RPMI7951 (cell line): ENCODE measurements around the gene SPNS2. TPM values are rescaled to one million over a fixed set of nuclear protein-coding genes. Genes with fewer than 3 reads are reported as not detected.

Experiments
- DNase-seq: peaks from one replicate; pipeline ENCODE4 v3.0.0-alpha.2; 2012; ENCODE audit warnings: low read depth
- total RNA-seq: library from RNA; depleted of rRNA; stranded (reverse); fragments of >200 nt; shearing (Covaris generic); gene quantifications from 2 replicates; pipeline ENCODE4 v1.2.3, GENCODE V29; 2014

The SPNS2 gene
- total RNA-seq, 1 experiment from 2014 or later: not detected

DNA sequence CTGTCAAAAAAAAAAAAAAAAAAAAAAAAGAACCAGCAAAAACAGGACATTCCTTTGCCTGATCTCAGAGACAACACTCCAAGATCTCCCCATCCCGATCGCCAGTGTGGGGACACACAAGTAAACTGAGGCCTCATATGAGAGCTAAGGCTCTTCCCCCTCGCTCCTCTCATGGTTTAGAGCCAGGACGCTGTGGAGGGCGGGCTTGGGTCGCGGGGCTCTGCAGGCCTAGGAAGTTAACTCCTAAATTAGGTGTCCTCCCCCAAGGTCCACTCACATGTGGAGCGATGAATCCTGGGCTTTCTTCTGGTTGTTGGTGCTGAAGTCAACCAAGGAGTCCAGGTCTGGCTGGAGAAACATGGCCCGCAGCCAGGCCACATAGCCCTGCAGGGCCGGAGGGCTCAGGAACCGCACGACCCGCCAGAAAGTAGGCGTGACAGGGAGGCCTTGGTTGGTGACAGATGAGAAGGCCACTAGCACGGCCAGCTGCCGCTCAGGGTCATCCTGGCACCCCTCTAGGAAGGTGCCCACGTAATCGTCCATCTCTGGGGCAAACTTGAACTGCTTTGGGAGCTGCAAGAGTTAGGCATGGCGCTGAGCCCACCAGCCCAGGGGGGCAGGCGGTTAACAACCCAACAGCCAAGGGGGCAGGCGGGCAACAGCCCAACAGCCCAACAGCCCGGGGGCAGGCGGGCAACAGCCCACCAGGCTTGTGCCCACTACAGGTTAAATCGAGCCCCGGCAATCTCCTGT is 51.3 kb downstream of the SPNS2 start:
- DNase-seq: no peak

DNA sequence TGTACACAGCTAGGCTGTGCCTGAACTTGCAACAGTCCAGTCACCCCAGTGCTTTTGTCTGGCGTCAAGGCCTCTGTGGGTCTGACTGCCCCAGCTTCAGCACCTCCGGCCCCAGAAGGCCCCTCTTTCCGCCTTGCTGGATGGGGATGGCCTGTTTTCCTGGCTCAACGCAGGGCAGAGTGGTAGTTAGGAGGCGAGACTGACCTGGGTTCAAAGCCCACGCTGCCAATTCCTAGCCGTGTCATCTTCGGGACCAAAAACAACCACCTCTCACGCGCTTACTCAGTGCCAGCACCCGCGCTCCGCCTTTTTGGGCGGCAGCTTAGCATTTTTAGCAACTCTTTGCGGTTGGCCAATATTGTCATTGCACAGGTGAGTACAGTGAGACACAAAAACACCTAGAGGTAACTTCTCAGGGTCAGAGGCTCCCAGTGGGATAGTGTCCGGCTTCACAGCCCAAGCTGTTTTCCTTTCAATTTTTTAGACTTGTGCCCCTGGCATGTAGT is 51.9 kb downstream of the SPNS2 start:
- no peak for DNase-seq

DNA sequence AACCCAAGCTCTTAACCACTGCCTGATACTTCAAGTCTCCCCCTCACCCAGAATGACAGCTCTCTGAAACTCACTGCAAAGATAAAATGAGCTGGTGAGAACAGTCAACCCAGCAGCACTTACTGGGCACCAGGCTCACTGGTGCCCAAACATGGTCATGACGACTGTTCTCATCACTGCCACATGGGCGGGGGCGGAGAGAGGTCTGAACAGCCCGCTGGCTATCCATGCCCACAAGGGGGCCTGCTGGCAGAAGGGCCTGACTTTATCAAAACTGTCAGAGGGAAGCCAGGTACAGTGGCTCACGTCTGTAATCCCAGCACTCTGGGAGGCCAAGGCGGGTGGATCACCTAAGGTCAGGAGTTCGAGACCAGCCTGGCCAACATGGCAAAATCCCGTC is 52.5 kb downstream of the SPNS2 start:
- DNase-seq: no peak

DNA sequence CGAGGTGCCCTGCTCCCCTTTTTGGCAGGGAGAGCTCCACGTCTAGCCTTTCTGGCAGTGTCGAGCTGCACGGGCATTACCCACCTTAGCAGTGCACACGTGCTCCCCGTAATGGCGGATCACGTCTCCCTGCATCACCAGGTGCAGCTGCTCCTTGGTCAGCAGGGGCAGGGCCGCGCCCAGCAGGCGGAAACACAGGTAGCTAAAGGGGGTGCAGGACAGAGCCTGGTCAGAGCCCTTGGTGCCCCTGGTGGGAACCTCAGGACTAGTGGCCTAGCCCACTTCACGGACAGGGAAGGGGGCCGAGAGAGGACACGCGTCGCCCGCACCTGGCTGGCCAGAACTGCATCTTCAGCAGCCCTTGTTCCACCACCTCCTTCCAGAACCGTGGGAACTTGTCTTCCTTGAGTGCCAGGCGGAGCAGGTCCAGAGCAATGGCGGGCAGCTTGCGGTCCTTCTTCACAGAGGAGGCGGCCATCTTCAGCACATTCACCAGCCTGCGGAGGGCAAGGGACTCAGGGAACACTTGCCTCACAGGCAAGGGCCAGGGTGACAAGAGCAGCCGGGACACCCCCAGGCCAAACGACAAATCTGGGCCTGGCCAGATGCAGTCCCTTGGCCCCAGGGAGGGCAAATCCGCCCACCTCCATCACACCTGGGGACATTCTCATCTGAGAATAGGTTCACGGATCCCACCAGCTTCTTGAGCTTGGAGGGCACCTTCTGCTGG is 53.3 kb downstream of the SPNS2 start:
- no peak for DNase-seq

DNA sequence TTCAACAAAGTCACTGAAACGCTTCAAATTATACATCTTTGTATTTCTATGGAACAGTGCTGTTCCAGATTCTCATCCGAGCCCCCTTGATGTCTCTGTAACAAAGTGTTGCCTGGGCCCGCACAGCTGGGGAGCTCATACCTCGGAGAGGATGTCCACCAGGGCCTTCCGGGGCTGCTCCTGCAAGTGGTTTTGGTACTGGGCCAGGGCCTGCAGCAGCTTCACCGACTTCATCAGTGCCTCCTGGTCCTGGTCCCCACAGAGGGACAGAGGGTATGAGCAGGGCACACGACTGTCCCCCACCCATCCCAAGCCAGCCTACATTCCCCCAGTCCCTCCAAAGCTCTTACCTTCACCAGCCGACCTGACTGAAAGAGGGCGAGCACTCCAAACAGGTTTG is 55.0 kb downstream of the SPNS2 start:
- no peak for DNase-seq

DNA sequence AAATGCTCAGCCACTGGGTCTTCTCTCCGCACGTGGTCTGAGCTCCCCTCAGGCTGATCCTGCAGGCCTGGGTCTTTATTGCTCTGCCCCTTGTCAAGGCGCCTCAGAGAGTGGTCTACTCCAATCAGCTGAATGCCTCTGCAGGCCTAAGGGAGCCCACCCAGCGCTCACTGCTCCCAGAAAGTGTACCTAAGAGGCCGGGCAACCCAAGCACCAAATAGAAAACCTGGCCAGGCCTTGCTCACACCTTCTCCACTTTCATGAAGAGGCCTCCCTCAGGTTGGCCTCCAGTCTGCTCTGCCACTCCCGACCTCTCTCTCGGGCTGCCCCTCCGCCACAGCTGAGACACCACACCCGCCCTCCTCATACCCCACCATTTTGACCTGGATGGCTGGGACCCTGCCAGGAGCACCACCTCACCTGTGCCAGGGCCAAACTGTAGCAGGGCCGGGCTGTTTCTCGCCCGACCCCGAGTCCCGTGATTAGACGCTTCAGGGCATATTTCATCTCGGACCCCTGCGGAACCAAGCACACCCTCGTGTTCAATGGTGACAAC is 55.8 kb downstream of the SPNS2 start:
- no peak for DNase-seq

DNA sequence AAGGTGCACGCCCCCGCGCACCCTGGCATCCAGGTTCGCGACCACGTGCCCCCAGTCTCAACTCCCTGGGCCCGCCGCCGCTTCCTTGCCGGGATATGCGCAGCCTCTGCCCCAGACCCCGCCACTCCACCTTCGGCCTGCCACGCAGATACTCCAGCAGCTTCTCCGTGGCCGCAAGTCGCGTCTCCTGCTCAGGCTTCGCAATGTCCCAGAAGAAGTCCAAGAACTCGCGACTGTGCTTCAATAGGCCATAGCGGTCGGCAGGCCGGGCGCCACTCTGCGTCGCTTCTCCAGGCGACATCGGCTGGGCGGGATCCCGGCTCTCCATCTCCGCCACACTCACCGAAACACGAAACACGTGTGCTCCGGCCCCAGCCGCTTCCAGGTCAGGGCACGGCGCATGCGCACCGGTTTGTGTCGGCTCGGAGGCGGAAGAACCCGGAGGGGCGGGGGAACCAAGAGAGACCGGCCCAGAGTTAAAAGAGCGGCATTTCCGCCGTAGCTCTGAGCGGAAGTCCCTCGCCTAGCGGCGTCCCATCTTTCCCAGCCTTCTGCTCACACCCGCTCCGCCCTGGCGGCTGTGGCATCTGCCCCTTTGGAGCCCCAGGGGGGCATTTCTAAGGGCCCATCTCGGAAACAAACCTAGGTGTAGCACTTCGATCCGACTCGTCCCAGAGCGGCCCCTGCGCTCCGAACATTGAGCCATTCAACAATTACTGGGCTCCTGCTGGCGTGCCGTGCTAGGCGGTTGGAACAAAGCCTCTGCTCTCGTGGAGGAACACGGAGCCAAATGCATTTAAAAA is 56.5 kb downstream of the SPNS2 start, which contains the start of gene MYBBP1A:
Gene MYBBP1A (minus strand): TSS at position 388 of the 803 bp plus-strand sequence. CDS start 60 bp downstream, at position 328.
- peak; percentile 92 for DNase-seq

DNA sequence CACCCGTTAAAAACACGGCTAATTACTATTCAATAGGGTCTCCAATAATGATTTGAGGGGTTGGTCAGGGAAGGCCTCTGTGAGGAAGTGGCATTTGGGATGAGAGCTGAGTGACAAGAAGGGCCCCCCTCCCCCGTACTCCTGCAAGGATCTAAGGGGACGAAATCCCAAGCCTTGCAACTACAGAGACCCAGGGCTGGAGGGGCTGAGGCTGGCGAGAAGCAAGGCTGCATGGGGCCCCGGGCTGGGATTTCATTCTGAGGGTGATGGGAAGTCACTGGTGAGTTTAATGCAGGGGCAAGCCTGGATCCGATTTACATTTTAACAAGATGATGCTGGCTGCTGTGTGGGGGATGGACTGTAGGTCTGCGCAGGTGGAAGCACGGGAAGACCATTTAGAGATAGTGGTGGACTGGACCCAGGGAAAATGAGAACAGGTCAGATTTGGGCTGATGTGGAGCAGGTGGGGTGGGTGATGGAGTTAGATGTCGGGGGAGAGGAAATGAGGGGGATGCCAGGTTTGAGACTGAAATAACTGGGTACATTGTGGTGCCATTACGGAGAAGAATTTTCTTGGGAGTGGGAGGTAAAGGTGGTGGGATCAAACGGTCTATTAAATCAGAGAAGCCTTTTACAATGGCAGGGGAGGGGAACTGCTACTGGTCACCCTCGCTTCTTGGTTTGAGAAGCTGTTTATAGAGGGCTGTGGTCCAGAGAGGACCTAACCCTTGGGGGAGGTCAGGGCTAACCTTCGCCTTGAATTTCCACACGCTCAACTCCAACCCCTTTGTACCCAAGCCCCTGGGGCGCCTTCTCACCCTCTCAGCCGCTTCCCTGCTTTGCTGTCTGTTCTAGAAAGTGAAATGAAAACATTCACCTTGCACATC is 57.4 kb downstream of the SPNS2 start:
- no peak for DNase-seq

DNA sequence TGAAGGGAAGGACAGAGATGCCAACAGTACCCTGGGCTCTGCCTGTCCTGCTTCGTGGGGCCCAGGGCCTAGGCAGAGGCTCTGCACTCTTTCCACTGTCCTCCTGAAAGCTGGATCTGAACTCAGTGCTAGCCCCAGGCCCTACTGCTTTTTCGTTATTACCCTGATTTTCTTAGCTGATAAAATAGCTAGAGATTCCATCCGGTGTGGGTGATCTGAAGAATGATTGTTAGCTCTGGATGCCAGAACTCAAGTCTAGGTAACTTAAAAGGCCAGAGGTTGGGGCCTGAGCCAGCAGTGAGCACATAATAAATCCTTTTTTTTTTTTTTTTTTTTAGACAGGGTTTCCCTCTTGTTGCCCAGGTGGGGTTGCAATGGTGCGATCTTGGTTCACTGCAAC is 58.3 kb downstream of the SPNS2 start:
- DNase-seq: no peak

DNA sequence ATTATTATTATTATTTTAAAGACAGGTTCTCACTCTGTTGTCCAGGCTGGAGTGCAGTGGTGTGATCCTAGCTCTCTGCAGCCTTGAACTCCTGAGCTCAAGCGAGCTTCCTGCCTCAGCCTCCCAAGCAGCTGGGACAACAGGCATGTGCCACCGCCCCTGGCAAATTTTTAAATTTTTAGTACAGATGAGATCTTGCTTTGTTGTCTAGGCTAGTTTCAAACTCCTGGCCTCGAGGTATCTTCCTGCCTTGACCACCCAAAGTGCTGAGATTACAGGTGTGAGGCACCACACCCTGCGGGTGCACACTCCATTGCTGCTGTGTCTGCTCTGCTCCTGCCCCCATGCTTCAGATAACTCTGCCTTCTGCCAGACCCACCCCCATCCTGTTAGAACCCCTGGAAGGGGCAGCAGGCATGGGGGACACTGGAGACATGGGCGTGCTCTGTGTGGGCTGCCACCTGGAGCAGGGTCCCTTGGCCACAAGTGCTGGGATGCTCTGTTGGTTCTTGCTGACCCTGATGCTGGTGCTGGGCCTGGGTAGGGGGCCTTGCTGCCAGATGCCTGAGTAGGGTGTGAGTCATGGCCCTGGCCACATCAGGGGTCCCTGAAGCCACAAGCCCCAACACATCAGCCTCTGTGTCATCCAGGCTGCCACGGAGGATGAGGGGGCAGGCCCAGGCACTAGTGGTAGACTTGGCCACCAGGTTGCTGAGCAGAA is 59.1 kb downstream of the SPNS2 start:
- no peak for DNase-seq

DNA sequence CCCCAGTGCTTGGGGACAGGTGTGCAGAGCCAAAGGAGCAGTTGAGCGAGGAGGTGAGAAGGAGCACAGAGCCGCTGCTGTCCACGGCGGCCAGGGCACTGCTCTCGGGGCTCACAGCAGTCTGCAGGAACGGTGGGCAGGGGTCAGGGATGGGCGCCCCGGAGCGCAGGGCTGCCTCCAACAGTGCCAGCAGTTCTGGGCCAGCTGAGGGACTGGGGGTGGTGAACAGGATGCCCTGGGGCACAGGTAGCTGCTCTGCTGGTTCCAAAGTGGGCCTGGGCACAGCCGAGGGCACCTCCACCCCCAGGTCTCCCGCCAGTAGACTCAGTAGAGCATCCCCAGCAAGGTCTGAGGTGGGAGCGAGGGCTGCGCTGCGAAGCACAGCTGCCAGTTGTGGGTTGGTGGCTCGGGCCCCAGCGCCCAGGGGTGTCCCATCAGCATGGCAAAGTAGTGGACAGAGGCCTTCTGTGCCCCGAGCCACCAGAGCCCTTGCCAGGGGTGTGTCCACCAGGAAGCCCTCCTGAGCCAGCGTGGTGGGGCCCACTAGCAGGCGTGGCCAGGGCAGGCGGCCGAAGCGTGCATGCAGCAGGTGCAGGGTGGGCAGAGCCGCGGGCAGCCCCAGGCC is 59.8 kb downstream of the SPNS2 start:
- DNase-seq: no peak

DNA sequence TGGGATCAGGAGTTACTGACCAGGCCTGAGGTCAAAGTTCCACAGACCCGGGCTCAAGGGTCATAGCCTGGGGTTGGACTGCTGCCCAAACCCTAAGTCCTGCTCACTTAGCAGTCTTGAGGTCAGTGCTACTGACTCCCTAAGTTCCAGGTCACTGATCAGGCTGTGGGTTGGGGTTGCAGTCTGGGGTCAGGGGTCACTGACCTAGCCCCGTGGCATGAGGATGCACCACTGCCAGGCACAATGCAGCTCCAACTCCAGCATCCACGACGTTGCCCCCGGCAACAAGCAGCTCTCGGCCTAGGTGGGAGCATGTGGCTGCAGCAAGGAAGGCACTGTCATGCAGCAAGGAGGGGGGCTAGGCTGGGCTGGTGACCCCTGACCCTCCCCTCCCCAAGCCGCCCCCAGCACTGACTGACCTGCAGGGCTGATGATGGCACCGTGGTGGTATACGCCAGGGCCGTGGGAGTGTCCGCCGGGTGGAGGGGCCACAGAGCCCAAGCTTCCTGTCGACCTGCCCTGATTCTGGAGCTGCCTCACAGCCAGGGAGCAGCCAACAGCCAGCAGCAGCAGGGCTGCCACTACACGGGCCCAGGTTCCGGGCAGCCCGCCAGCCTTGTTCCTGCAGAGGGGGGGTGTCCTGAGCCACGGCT is 60.6 kb downstream of the SPNS2 start:
- no peak for DNase-seq

DNA sequence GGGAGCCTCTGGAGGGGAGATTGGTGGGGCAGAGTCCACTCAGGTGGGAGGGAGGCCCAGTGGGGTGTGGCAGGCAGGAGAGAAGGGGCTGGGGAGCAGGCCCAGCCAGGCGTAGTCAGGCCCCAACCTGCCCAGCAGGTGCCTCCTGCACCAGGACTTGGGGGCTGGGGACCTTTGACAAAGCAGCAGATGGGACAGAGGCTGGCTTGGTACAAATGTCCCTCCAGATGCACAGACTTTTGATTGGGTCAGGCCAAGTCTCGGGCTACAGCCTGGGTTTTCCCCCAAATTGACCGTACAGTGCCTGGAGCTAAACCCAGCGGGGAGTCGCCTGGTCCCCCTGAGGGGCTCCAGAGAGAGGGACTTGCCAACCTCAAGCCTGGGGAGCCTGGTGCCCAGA is 61.3 kb downstream of the SPNS2 start:
- DNase-seq: no peak

DNA sequence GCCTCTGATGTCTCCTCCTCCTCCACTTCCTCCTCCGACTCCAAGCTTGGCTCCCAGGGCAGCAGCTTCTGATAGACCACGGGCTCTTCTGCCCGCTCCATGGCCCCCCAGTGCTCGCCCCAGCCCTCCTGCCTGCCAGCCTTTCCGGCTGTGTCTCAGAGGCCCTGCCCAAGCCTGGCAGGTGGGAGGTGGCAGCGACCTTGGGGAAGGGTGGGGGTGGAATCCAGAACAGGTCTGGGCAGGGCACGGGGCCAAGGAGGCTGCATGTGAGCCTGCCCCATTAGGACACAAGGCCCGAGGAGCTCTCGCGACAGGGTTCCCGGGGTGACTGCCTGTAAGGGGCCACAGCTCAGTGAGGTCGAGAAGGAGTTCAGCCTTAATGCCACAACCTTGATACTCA is 61.7 kb downstream of the SPNS2 start, which contains the start of gene GGT6:
Gene GGT6 (minus strand): TSS at position 157 of the 400 bp plus-strand sequence. CDS start 56 bp downstream, at position 101.
- DNase-seq: no peak

DNA sequence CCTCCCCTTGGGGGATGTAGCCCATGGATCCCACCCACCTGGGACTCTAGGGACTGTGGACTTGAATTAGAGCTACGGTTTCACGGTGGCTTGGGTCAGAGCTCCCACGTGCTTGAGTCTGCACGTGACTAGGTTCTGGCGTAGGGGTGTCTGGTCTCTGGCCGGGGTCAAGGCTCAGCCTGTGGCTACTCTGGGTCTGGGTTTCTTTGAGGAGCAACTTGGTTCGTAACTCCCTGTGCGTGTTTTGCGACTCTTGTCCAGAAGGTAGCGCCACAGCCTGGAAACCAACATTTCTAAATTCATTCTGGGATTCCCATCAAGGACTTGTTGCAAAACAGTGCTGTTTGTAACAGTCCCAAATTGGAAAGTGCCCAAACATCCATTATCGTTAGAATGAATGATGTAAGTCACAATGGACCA is 62.2 kb downstream of the SPNS2 start:
- no peak for DNase-seq

DNA sequence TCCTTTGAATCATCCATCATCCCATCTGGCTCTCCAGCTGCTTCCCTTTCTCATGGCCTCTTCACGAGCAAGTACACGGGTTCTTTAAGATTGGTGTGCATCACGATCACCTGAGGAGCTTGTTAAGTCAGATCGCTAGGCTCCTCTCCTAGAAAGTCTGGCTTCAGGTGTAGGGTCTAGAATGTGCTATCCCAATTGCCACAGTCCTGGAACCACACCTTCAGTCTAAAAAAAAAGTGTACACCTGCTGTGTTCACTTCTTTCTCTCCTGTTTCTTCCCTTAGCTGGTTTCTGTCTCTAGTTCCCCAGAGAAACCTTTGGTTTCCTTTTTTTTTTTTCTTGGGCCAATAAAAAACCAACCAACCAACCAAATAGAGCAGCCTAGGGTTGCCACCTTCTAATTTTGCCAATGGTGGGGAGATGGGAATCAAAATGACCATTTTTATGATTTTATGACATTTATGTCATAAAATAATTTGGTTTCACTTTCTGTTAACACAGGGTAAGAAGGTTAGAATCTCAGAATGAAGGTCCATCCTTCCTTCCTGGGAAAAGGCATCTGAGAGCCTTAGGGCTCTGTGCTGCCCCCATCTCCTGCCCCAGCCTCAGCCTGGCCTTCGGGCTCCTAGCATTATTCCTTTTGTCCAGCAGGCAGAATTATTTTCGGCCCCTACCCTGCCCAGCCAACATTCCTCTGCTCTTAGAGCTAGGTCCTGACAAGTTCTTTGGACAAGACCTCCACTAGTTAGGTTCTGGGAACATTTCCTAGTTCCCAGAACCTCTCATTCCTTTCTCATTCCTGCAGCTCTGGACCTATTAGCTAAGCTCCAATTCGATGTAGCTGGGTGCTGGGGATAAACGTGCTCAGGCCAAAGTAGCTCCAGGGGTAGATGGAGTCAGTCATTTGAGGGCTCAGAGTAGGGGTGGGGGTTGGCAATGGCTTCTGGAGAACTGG is 63.6 kb downstream of the SPNS2 start:
- DNase-seq: no peak

DNA sequence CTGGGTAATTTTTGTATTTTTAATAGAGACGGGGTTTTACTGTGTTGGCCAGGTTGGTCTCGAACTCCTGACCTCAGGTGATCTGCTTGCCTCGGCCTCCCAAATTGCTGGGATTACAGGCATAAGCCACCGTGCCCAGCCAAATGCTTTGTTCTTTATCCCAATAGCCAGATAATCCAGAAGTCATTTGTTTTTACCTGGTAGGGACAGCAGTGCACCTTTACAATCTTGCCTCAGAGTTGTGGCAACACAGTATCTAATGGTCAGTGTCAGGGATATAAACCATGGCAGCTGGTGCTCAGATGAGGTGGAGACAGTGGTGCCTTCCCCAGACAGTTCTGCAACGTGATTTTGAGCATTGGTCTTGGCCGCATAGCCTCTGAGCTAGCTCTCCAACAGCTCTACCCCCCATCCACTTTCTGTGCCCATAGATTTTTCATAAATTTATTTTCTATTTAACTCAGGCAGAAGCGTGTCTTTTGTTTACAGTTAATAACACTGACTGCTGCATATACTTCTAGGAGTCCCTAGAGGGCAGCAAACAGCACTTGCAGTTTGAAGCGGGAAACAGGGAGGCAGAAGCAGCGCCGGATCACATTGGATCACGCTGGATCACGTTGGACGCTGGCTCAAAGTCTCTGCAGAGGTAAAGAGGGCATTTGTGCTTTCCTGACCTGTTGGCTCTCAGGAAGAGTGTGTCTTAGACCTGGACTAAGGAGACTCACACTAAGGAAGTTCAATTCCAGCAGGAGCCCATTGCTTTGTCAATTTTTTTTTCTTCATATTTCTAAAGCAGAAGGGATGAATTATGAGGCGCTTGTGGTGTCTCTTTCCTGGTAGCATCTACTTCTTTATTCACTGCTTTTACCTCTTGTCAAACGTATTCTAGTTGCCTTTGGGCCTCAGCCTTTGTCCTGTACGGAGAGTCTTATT is 66.8 kb downstream of the SPNS2 start:
- peak; percentile 67 for DNase-seq
